ENCODE data around the gene PTK7. TPM values are rescaled to one million over a fixed set of nuclear protein-coding genes. Genes with fewer than 3 reads are reported as not detected.
"Not testable (repeated sequence)": the region's sequence is repeated elsewhere in the genome, so short reads cannot be mapped to it uniquely, and the experiment has no call there.

Gene PTK7
- total RNA-seq, 2 experiments from 2014 or later, result 1.3 to 1.5 TPM

- Mint-ChIP-seq H3K4me1 (ENCODE audit: low read depth) (peaks cover 1% of the 10 kb centered on the region), H3K27ac (no peak overlapping the region), H3K36me3 (peaks cover 3% of the 10 kb centered on the region), H3K9me3 (no peaks in the 10 kb centered on the region), H3K4me3 (peak overlapping the region; percentile 52), H3K27me3 (peaks cover 17% of the 10 kb centered on the region)
- no peak for DNase-seq
- intact Hi-C loops (cut with micrococcal nuclease), result no loop called here
- CTCF ChIA-PET, result interaction anchor here (0.7 to 0.9 kb wide), 2 partner anchors 67 to 168 kb away, joined by 3 read pairs; no protein-coding TSS in a partner anchor
- POLR2A ChIA-PET, result interaction anchor here (1.4 kb wide), 1 partner anchor 17 kb away, joined by 3 read pairs; the partner anchor contains the start of genes KLC4 and MRPL2
These were observed 584 bp downstream of the PTK7 start for GRCh38 chr6:43076464-43077332.

GRCh38 chr6:43077333-43077809 lies 1.3 kb downstream of the PTK7 start:
- Mint-ChIP-seq H3K9me3 (no peaks in the 10 kb centered on the region), H3K4me3 (peak overlapping the region; percentile 52), H3K27ac (no peak overlapping the region), H3K36me3 (peaks cover 3% of the 10 kb centered on the region), H3K4me1 (ENCODE audit: low read depth) (peaks cover 1% of the 10 kb centered on the region), H3K27me3 (peaks cover 17% of the 10 kb centered on the region)
- DNase-seq, result no peak
- POLR2A ChIA-PET, result interaction anchor here (1.4 kb wide), 1 partner anchor 18 kb away, joined by 3 read pairs; the partner anchor contains the start of genes KLC4 and MRPL2
- CTCF ChIA-PET, result interaction anchor here (0.7 to 0.9 kb wide), 2 partner anchors 67 to 168 kb away, joined by 3 read pairs; no protein-coding TSS in a partner anchor
- intact Hi-C loops (cut with micrococcal nuclease), result no loop called here

GRCh38 chr6:43077981-43078511 lies 1.9 kb downstream of the PTK7 start:
- no peak for DNase-seq
- Mint-ChIP-seq H3K4me3 (no peak overlapping the region), H3K27me3 (peaks cover 17% of the 10 kb centered on the region), H3K9me3 (no peaks in the 10 kb centered on the region), H3K4me1 (ENCODE audit: low read depth) (peaks cover 1% of the 10 kb centered on the region), H3K27ac (no peak overlapping the region), H3K36me3 (no peaks in the 10 kb centered on the region)
- intact Hi-C loops (cut with micrococcal nuclease), result no loop called here
- ChIA-PET CTCF (no interaction called here), POLR2A (no interaction called here)

- Mint-ChIP-seq H3K9me3 (no peaks in the 10 kb centered on the region), H3K4me1 (ENCODE audit: low read depth) (peaks cover 1% of the 10 kb centered on the region), H3K36me3 (no peaks in the 10 kb centered on the region), H3K27me3 (peaks cover 18% of the 10 kb centered on the region), H3K4me3 (no peak overlapping the region), H3K27ac (no peak overlapping the region)
- no peak for DNase-seq
- ChIA-PET CTCF (no interaction called here), POLR2A (no interaction called here)
- intact Hi-C loops (cut with micrococcal nuclease), result no loop called here
These were observed 2.6 kb downstream of the PTK7 start for GRCh38 chr6:43078691-43079090.

DNA sequence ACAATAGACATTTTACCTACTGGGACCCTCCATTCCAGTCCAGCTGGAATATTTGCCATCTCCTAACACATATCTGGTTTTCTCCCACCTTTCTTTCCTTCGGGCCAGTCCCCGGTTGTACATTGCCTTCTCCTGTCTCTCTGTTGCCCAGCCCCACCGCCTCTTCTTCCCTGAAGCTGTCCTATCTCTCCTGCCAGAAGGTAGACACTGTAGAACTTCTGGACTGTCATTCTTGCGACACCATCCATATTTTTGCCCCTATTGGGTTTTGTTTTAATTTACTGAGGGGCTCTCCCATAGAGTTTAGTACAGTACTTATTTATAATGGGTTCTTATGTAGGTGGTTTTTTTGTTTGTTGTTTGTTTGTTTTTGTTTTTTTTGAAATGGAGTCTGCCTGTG lies 4.9 kb downstream of the PTK7 start:
- Mint-ChIP-seq H3K36me3 (no peaks in the 10 kb centered on the region), H3K27me3 (peaks cover 23% of the 10 kb centered on the region), H3K4me1 (ENCODE audit: low read depth) (peaks cover 4% of the 10 kb centered on the region), H3K4me3 (no peak overlapping the region), H3K27ac (no peak overlapping the region), H3K9me3 (no peaks in the 10 kb centered on the region)
- DNase-seq, result no peak
- POLR2A ChIA-PET, result no interaction called here
- intact Hi-C loops (cut with micrococcal nuclease), result no loop called here
- CTCF ChIA-PET, result no interaction called here

DNA sequence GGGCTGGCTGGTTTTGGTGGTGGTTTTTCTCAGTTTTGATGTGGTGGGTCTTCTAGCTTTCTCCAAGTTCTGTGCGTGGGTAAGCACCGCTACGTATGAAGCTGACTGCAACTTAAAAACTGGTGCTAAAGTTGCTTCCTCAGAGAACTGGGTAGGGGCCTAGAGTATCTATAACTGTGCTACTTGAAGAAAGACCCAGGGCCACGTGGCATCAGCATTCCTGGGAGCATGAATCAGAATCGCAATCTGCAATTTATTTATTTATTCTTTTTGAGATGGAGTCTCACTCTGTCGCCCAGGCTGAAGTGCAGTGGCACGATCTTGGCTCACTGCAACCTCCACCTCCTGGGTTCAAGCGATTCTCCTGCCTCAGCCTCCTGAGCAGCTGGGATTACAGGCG lies 5.8 kb downstream of the PTK7 start:
- POLR2A ChIA-PET; H3K4me1 Mint-ChIP-seq (ENCODE audit: low read depth); H3K27ac Mint-ChIP-seq; intact Hi-C loops (cut with micrococcal nuclease); H3K9me3 Mint-ChIP-seq; DNase-seq; CTCF ChIA-PET; H3K4me3 Mint-ChIP-seq; H3K36me3 Mint-ChIP-seq: not testable (repeated sequence)
- H3K27me3 Mint-ChIP-seq, result peaks cover 20% of the 10 kb centered on the region

DNA sequence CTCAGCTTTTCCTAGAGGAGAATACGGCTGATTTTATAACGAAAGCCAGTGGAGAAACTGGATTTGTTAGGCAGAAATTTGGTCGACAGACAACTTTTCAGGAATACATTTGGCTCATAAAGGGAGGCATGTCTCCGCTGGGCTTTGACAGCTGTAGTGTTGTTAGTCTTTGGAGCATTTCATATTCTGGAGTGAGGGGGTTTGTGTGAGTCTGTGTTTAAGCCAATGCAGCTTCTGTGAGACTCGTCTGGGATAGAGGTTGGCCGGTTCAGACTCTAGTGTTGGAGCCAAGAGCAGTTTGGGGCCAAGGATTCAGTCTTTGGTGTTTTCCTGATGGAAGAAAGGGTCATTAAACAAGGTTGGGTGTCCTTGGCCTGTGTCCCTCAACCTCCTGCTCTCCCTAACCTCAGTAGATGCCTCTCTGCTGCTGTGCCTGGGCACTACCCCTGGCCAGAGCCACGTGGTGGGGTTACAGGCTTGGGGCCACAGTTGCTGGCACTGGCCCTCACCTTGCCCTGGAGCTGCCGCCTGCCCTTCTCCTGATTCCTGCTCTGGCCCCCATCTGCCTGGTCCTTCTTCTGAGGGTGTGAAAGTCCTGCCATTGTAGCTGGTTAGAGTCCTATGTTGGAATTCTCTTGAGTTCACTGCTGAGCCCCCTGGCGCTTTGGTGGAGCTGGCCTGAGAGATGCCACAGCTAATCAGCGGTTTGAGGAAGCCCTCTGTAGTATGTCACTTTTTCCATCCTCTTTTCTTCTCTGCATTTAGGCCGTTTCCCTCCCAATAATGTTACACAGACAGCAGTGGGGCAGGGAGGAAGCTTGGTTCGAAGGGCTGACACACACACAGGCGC lies 6.9 kb downstream of the PTK7 start:
- DNase-seq, result no peak
- intact Hi-C loops (cut with micrococcal nuclease), result no loop called here
- Mint-ChIP-seq H3K27me3 (peaks cover 10% of the 10 kb centered on the region), H3K4me3 (no peak overlapping the region), H3K36me3 (no peaks in the 10 kb centered on the region), H3K4me1 (ENCODE audit: low read depth) (peaks cover 10% of the 10 kb centered on the region), H3K9me3 (no peaks in the 10 kb centered on the region), H3K27ac (no peak overlapping the region)
- CTCF ChIA-PET, result interaction anchor here (1.1 kb wide), 1 partner anchor 38 kb away, joined by 3 read pairs; no protein-coding TSS in a partner anchor
- POLR2A ChIA-PET, result no interaction called here

DNA sequence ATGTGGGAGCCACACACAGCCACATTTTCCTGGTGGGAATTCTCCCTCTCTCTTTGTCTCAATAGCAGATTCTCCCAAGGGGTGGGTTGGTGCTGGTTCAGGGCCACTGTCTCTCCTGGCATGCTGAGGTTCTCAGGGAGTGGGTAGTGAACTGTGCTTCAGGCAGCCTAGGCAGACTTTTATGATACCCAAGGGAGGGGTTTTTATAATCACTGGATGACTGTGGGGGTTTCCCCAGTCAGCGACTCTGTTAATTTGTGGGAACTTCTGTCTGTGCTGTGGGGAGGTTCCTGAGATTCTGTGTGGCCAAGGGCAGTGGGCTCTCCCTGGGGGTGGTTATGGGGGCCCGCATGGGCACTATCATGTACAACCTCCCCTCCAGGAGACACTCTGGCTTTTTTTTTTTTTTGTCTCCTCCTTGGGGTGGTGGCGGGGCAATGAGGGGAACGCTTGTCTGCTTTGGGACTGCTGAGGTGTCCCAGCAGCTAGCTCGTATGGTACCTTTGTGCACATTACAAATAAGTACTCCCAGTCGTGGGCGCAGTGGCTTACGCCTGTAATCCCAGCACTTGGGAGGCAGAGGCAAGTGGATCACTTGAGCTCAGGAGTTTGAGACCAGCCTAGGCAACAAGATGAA lies 10.0 kb downstream of the PTK7 start:
- H3K27me3 Mint-ChIP-seq, result peaks cover 6% of the 10 kb centered on the region
- CTCF ChIA-PET, result interaction anchor here (1.0 kb wide), 1 partner anchor 57 kb away, joined by 8 read pairs; no protein-coding TSS in a partner anchor
- no peak overlapping the region for H3K27ac Mint-ChIP-seq
- POLR2A ChIA-PET, result no interaction called here
- H3K9me3 Mint-ChIP-seq, result no peaks in the 10 kb centered on the region
- H3K4me3 Mint-ChIP-seq, result no peak overlapping the region
- H3K4me1 Mint-ChIP-seq (ENCODE audit: low read depth), result peaks cover 13% of the 10 kb centered on the region
- no peaks in the 10 kb centered on the region for H3K36me3 Mint-ChIP-seq
- peak; percentile 41 for DNase-seq
- intact Hi-C loops (cut with micrococcal nuclease), result no loop called here

DNA sequence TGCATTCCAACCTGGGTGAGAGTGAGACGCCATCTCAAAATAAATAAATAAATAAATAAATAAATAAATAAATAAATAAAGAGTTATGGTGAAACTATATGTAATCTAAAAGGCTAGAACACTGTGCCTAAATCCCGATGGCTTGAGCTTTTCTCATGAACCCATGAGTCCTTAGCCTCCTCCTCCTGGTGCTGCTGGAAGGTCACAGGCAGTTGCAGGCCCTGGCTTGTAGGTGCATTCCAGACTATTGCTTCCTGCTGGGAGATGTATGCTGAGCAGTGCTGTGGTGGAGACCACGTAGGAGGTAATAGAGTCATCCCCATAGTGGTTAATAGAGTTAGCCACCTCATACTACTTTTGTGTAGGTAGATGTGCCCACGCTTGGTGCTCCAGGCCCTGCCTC lies 12.5 kb downstream of the PTK7 start:
- ChIA-PET POLR2A (no interaction called here), CTCF (no interaction called here)
- Mint-ChIP-seq H3K27me3 (peaks cover 5% of the 10 kb centered on the region), H3K4me1 (ENCODE audit: low read depth) (peaks cover 22% of the 10 kb centered on the region), H3K27ac (no peak overlapping the region), H3K4me3 (no peak overlapping the region), H3K36me3 (no peaks in the 10 kb centered on the region), H3K9me3 (no peaks in the 10 kb centered on the region)
- intact Hi-C loops (cut with micrococcal nuclease), result no loop called here
- DNase-seq, result no peak

- POLR2A ChIA-PET, result no interaction called here
- no peak overlapping the region for H3K27ac Mint-ChIP-seq
- CTCF ChIA-PET, result interaction anchor here (0.6 kb wide), 1 partner anchor 526 kb away, joined by 3 read pairs; the partner anchor contains the start of gene UBR2
- DNase-seq, result no peak
- H3K9me3 Mint-ChIP-seq, result no peaks in the 10 kb centered on the region
- intact Hi-C loops (cut with micrococcal nuclease), result no loop called here
- H3K36me3 Mint-ChIP-seq, result no peaks in the 10 kb centered on the region
- H3K4me1 Mint-ChIP-seq (ENCODE audit: low read depth), result peaks cover 27% of the 10 kb centered on the region
- no peak overlapping the region for H3K4me3 Mint-ChIP-seq
- peaks cover 3% of the 10 kb centered on the region for H3K27me3 Mint-ChIP-seq
These were observed 13.4 kb downstream of the PTK7 start for GRCh38 chr6:43089467-43089866.

- POLR2A ChIA-PET, result no interaction called here
These were observed 13.9 kb downstream of the PTK7 start for GRCh38 chr6:43089874-43090558.

More at GRCh38 chr6:43089874-43090558, 13.9 kb downstream of the PTK7 start:
- intact Hi-C loops (cut with micrococcal nuclease), result no loop called here
- no peaks in the 10 kb centered on the region for H3K9me3 Mint-ChIP-seq
- no peak overlapping the region for H3K4me3 Mint-ChIP-seq
- CTCF ChIA-PET, result interaction anchor here (0.6 to 0.7 kb wide), 2 partner anchors 237 to 526 kb away, joined by 3 read pairs; partner anchors contain the start of gene UBR2
- peaks cover 27% of the 10 kb centered on the region for H3K4me1 Mint-ChIP-seq (ENCODE audit: low read depth)
- no peak overlapping the region for H3K27ac Mint-ChIP-seq
- DNase-seq, result no peak
- H3K36me3 Mint-ChIP-seq, result no peaks in the 10 kb centered on the region
- no peaks in the 10 kb centered on the region for H3K27me3 Mint-ChIP-seq
